Measurements from ENCODE around the gene DPH1. TPM values are rescaled to one million over a fixed set of nuclear protein-coding genes. Genes with fewer than 3 reads are reported as not detected.

DPH1 gene
- total and polyA plus RNA-seq, 2 of the 4 experiments (the other 2 are of a cell fraction), result 24.4 to 49.9 TPM

- Histone ChIP-seq H3K36me3 (ENCODE audit: control insufficient read depth, insufficient read depth, low read length) (peaks cover 10% of the 10 kb centered on the region), H3K18ac (ENCODE audit: low read depth, low read length) (0 out of 2 replicates have a peak overlapping the region, but pooled peaks have one; percentile 4), H3K79me1 (ENCODE audit: low read depth in 1 of 2, low read length in 2 of 2) (peaks cover 5 to 96% of the 10 kb centered on the region in 2 experiments; a peak in 3 of 4 replicates), H2AK5ac (ENCODE audit: low read depth, low read length) (peak overlapping the region; percentile 96), H2AK9ac (replicated peaks; ENCODE audit: low read depth, low read length, poor library complexity) (no peak overlapping the region), H3K56ac (ENCODE audit: extremely low read depth, insufficient read depth, low read length) (no peak overlapping the region), H3K14ac (replicated peaks; ENCODE audit: low read depth, low read length) (peak overlapping the region; percentile 97; the same call in 1 of the 2 replicates), H3K9me3 (ENCODE audit: control insufficient read depth, insufficient read depth, low read length) (no peaks in the 10 kb centered on the region), H3K4me1 (ENCODE audit: control insufficient read depth, insufficient read depth, low read length) (peaks cover 42% of the 10 kb centered on the region), H3K27ac (ENCODE audit: insufficient read depth, low read length) (no peak overlapping the region), H3K4me2 (ENCODE audit: low read depth, low read length) (no peak overlapping the region), H2BK120ac (ENCODE audit: low read depth, low read length) (peak overlapping the region; percentile 58), H4K91ac (ENCODE audit: insufficient read depth, low read depth, low read length) (peak overlapping the region; percentile 10; the same call in 1 of the 2 replicates), H3K27me3 (ENCODE audit: control insufficient read depth, insufficient read depth, low read length) (no peaks in the 10 kb centered on the region), H3K9me1 (ENCODE audit: insufficient read depth, low read length) (peaks cover 54% of the 10 kb centered on the region), H3K23ac (ENCODE audit: low read depth, low read length) (peak overlapping the region; percentile 28; the same call in 1 of the 2 replicates), H2BK15ac (ENCODE audit: low read depth, low read length) (peak overlapping the region; percentile 87; the same call in 1 of the 3 replicates), H4K5ac (ENCODE audit: low read depth, low read length) (peak overlapping the region; percentile 9; the same call in 1 of the 2 replicates), H4K8ac (ENCODE audit: low read depth in 2 of 2, low read length in 2 of 2) (peak overlapping the region in 1 of 2 experiments; percentile 41; a peak in 2 of 4 replicates), H3K4ac (ENCODE audit: low read depth, low read length) (peak overlapping the region; percentile 86), H2BK5ac (ENCODE audit: low read depth, low read length, poor library complexity, severe bottlenecking) (no peak overlapping the region), H3K4me3 (ENCODE audit: insufficient read depth, low read depth, low read length) (no peak overlapping the region), H2AFZ (replicated peaks; ENCODE audit: low read length, poor library complexity) (no peak overlapping the region), H3K9ac (ENCODE audit: low read depth, low read length) (no peak overlapping the region), H4K20me1 (ENCODE audit: insufficient read depth, low read length) (no peaks in the 10 kb centered on the region; the same call in 1 of the 2 replicates), H2BK20ac (ENCODE audit: low read depth, low read length) (peak overlapping the region; percentile 6; the same call in 1 of the 2 replicates)
- ChIA-PET POLR2A (ENCODE audit: unreplicated experiment) (no interaction called here), CTCF (interaction anchor here (1.7 to 2.9 kb wide), 2 partner anchors 9 to 159 kb away, joined by 6 to 12 read pairs; no protein-coding TSS in a partner anchor)
- ATAC-seq (ENCODE audit: low read depth) (no peak), DNase-seq (no peak)
- in situ Hi-C loops (cut with MboI; ENCODE audit: low sequenced_read_pairs) (no loop called here), dilution Hi-C loops (cut with HindIII; ENCODE audit: low sequenced_read_pairs, unreplicated experiment) (no loop called here), intact Hi-C loops (cut with micrococcal nuclease) (no loop called here)
- WGBS, 2 experiments (ENCODE audit: extremely low coverage in 2 of 2, insufficient read length in 1 of 2), result no CpG with 5 or more reads among the region's 3 CpGs
- TF ChIP-seq RAD21 (IDR thresholded peaks at IDR 0.05; ENCODE audit: low read length) (no peak), MXI1 (IDR thresholded peaks at IDR 0.05; ENCODE audit: borderline replicate concordance, low read depth, low read length) (no peak), MAFK (IDR thresholded peaks at IDR 0.05; ENCODE audit: low read depth, low read length) (no peak), USF2 (IDR thresholded peaks at IDR 0.05; ENCODE audit: low read depth, low read length) (no peak), BHLHE40 (IDR thresholded peaks at IDR 0.05; ENCODE audit: low read depth, low read length) (no peak), POLR2A (IDR thresholded peaks at IDR 0.05; ENCODE audit: low read depth, low read length) (no peak)
- no TSS peak for BruUV-seq (replicated peaks)
These were observed 56.4 kb downstream of the DPH1 start for GRCh38 chr17:2086306-2086705.
